HG02852 (cell line): Measurements from ENCODE around the gene TMEM242.

Experiments used
- ATAC-seq: cut with Tn5 transposase; IDR thresholded peaks from one replicate; pipeline ENCODE4 v1.9.1; 2021; ENCODE audit warnings: mild to moderate bottlenecking, moderate library complexity; ENCODE audit not compliant: unreplicated experiment

TMEM242 gene

DNA sequence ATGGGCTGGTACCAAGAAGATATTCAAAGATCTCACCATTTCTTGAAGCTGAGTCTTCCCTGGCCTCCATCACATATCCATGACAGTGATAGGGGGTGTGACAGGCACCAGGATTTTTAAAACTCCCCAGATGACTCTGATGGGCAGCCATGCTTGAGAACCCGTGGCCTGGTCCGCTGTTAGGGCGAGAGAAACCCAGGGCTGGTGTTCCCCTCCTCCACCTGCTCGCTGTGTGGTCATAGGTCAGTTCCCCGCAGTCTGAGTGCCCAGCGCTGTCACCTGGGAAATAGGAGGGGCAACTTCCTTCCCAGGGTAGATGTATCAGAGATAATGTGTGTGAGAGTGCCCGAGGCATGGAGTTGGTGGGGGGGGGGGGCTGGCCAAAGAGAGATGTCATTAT lies 50.9 kb downstream of the TMEM242 start:
- no peak for ATAC-seq

GRCh38 chr6:157271911-157272310 lies 51.4 kb downstream of the TMEM242 start:
- ATAC-seq = no peak

GRCh38 chr6:157271441-157271840 lies 51.9 kb downstream of the TMEM242 start:
- ATAC-seq = no peak

- ATAC-seq = no peak
Measured at GRCh38 chr6:157270916-157271315, 52.4 kb downstream of the TMEM242 start.

- no peak for ATAC-seq
Measured at GRCh38 chr6:157270308-157270707, 53.0 kb downstream of the TMEM242 start.

- no peak for ATAC-seq
Measured at GRCh38 chr6:157269261-157269794, 54.0 kb downstream of the TMEM242 start.

DNA sequence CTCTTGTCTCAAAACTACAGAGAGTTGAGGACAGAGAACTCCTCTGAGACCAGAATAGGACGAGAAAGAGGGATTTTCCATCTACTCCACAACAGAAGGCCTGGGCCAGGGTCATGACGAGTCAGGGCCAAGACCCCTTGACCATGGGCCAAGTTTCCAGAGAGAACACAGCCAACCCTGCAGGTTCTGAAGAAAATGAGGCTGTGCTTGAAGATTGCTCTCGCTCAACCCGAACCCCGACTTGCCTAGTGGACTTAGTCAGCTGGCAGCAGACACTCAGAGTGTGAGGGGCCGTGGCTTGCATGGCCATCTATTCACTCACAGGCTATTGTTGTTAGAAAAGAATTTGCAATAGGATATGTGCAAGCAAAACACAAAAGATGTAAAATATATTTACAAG lies 54.5 kb downstream of the TMEM242 start:
- ATAC-seq = no peak

- ATAC-seq = no peak
Measured at GRCh38 chr6:157268396-157268795, 54.9 kb downstream of the TMEM242 start.

DNA sequence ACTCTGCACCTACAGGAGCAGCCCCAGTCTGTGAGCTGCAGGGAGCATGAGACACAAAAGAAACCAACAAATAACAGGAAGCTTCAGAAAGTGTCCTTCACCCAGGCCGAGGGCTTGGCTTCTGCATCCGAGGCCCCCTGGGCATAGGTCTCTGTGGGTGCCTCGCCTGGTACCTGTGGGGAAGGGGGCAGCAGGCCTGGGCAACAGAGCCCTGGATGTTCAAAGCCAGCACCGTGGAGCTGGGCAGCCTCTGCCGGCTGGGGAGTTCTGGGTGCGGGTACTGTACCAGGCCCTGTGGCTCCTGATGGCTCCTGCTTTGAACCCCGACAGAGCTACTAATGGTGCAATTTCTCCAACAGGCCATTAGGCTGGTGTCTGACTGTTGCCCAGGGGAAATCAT lies 55.7 kb downstream of the TMEM242 start:
- ATAC-seq = no peak

- ATAC-seq = no peak
Measured at GRCh38 chr6:157267109-157267611, 56.2 kb downstream of the TMEM242 start.

- ATAC-seq = no peak
Measured at GRCh38 chr6:157266274-157267101, 56.8 kb downstream of the TMEM242 start.

- ATAC-seq = no peak
Measured at GRCh38 chr6:157265635-157266034, 57.7 kb downstream of the TMEM242 start.

DNA sequence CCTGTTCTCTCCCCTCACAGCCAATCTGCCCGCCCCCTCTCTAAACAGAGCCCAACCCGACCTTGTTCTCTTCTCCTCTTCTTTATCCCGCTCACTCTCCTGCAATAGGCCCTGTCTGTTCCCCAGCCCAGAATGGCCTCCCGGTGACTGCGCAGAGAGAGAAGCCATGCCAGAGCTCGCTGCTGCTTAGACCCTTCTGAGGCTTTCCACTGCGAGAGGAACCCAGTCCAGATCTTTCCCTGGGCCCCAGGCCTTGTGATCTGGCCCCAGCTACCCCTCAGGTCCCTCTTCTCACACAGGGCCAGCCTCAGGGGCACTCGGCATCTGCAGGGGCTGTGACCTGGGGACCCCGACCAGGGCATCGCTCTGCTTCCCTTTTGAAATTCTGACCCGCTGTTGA lies 58.1 kb downstream of the TMEM242 start:
- ATAC-seq = no peak

- no peak for ATAC-seq
Measured at GRCh38 chr6:157264701-157265100, 58.6 kb downstream of the TMEM242 start.

GRCh38 chr6:157263881-157264397 lies 59.4 kb downstream of the TMEM242 start:
- ATAC-seq = no peak

DNA sequence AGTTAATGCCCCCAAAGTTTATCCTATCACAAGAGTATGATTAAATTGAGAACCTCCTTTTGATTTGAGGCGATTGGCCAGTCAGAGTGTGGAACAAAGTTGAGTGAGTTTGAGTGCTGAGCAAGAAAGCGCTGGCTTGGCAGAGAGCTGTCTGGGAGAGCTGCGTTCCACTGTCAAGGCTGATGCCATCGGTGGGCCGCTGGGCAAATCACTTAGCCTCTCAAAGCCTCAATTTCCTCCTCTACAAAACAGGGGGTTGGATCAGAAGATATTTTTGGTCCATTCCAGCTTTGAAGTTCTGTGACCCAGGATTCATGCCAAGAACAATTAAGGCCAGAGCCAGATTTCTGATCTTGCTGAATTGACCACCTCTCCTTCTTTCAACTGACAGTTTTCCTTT lies 60.2 kb downstream of the TMEM242 start:
- no peak for ATAC-seq

DNA sequence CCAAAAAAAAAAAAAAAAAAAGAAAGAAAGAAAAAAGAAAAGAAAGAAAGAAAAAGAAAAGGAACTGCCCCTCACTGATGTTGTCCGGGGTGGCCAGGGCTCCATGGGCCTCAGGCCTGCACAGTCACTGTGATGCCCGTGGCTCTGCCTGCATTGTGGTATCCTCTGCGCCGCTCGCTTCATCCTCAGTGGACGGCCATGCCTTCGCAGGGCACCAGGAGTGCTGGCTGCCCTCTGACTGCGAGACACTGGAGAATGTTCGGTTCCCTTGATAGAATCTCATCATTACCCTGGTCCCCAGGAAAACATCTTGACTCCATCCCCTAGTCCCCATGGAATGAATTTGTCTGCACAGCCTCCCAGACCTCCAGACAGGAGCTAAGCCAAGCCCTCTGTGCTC lies 61.7 kb downstream of the TMEM242 start:
- ATAC-seq = no peak

DNA sequence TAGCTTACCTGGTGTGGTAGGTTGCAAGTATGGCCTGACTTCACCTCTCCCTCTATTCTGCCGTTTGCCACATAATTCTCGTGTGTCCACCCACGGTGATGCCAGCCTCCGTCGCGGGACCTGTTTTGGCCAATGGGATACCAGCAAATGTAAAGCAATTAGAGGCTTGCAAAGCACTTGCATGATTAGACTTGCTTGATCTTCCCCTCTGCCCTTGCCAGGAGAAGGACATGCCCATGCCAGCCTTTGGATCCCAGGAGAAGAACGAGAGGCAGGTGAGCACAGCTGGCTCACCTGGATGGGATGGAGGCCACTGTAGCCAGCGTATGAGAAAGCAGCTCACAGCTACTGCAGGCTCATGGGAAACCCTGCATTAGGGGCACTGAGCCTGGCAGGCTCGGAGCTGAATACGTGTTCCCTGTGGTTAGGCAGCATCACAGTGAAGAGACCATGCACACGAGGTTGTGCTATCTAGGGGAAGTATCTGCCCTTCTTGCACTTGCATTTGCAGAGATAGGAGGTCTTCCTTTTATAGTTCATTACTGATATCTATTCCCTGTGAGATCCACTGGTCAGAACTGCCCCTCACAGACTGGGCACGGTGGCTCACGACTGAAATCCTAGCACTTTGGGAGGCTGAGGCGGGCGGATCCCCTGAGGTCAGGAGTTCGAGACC lies 62.4 kb downstream of the TMEM242 start:
- no peak for ATAC-seq

GRCh38 chr6:157259443-157259842 lies 63.9 kb downstream of the TMEM242 start:
- no peak for ATAC-seq

GRCh38 chr6:157258878-157259277 lies 64.4 kb downstream of the TMEM242 start:
- ATAC-seq = no peak

DNA sequence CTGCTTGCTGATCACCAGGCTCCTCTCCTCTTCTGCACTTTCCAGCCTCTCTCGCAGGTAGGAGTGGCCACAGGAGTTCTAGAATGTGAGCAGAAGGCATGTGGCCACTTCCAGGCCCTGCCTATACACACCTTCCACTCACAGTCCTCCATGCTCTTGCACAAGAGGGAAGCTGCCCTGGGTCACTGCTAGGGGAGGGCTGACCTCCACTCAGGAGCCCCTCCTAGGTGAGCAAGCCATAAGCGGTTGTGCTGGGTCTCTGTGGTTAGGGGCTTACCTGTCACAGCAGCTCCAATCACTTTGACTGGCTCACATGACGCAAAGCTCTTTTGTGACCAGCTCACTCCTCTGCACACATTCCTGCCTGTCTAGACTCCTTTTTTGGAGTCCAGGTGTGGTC lies 68.2 kb downstream of the TMEM242 start:
- ATAC-seq = no peak

DNA sequence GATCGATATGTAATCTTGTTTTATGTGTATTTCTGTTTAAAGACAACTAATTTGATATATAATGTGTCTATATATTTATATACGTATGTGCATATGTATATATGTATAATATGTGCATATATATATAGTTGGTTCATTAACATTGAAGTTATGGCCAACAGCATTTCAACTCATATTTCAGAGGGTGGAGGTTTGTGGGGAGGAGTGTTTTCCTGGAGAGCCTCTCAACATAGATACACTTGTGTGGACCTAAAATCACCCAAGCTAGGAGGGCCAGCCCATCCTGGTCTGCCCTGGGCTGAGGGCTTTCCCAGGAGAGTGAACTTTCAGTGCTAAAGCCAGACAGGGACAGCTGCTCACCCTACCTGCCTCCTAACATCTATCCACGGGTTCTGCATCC lies 68.8 kb downstream of the TMEM242 start:
- ATAC-seq = no peak
